Breast epithelium (tissue), 4 donors: ENCODE data around the gene RUNDC1. TPM values are rescaled to one million over a fixed set of nuclear protein-coding genes. Genes with fewer than 3 reads are reported as not detected.

Experiments
- DNase-seq, 2 donors: peaks; one replicate each; pipeline ENCODE4 v3.0.0-alpha.2; 2019; ENCODE audit warnings: low spot score in 2 of 2
- H3K27ac ChIP-seq, 2 donors: fragments of 200-600 bp; sonication (generic) in 1 of 2; one replicate each; pipeline ENCODE4 v1.5.1; 2016 to 2019; ENCODE audit warnings: mild to moderate bottlenecking in 1 of 2
- H3K27me3 ChIP-seq, 2 donors: fragments of 200-600 bp; sonication (generic) in 1 of 2; one replicate each; pipeline versions ENCODE4 v1.5.1 to v1.6.0; 2017 to 2019; ENCODE audit warnings: control low read depth in 1 of 2, mild to moderate bottlenecking in 1 of 2
- H3K36me3 ChIP-seq: fragments of 200-600 bp; one replicate; pipeline ENCODE4 v1.5.1; 2019
- H3K4me1 ChIP-seq, 2 donors: fragments of 200-600 bp; sonication (generic); one replicate each; pipeline ENCODE4 v1.5.1; 2016 to 2019; ENCODE audit warnings: control low read depth in 1 of 2
- H3K4me3 ChIP-seq, 3 donors: fragments of 200-600 bp; sonication (generic); 1 replicate in 2 of 3; 2 replicates in 1 of 3; pipeline ENCODE4 v1.5.1; 2016 to 2019; ENCODE audit warnings: mild to moderate bottlenecking in 3 of 3, moderate library complexity in 2 of 3
- H3K9me3 ChIP-seq, 2 donors: fragments of 200-600 bp; sonication (generic) in 1 of 2; one replicate each; pipeline ENCODE4 v1.5.1; 2016 to 2019; ENCODE audit warnings: control low read depth in 1 of 2
- CTCF ChIP-seq, 3 donors: fragments of 450-650 bp; IDR thresholded peaks; one replicate each; pipeline ENCODE4 v1.5.1; 2016 to 2017; ENCODE audit warnings: antibody characterized with exemption in 3 of 3, mild to moderate bottlenecking in 3 of 3, moderate library complexity in 3 of 3
- POLR2A ChIP-seq: fragments of 450-650 bp; IDR thresholded peaks from one replicate; pipeline ENCODE4 v1.6.1; 2016; ENCODE audit warnings: antibody characterized with exemption, mild to moderate bottlenecking, moderate library complexity
- POLR2AphosphoS5 ChIP-seq, 3 donors: sonication (generic); formaldehyde crosslinking; IDR thresholded peaks; one replicate each; pipeline ENCODE4 v1.6.1; 2017; ENCODE audit warnings: antibody characterized with exemption in 3 of 3
- intact Hi-C: fragments of 100-400 bp; cut with DNase I; formaldehyde crosslinking; loops from one replicate; pipeline ENCODE4 v1.15.1; 2023; ENCODE audit warnings: low total_unique reads
- total RNA-seq, 3 donors: library from RNA; depleted of rRNA; stranded (reverse); fragments of >200 nt; gene quantifications; one replicate each; pipeline ENCODE4 v1.1.0, GENCODE V29; 2016

Gene RUNDC1
- total RNA-seq, 3 donors from 2014 or later, result 8.6 to 25.8 (median 22.3) TPM

GRCh38 chr17:43034894-43035293 is 54.5 kb downstream of the RUNDC1 start:
- no peak overlapping the region for H3K4me3 ChIP-seq
- no peaks in the 10 kb centered on the region for H3K36me3 ChIP-seq
- H3K4me1 ChIP-seq, result no peaks in the 10 kb centered on the region
- no peak overlapping the region for H3K27ac ChIP-seq
- no peaks in the 10 kb centered on the region for H3K9me3 ChIP-seq
- no peaks in the 10 kb centered on the region for H3K27me3 ChIP-seq
- intact Hi-C loops, result loop anchor here (5.0 kb wide), 1 partner anchor 517 kb away; no protein-coding TSS in a partner anchor
- TF ChIP-seq POLR2AphosphoS5 (IDR thresholded peaks at IDR 0.05), result no peak
- no peak for TF ChIP-seq POLR2A
- no peak for TF ChIP-seq CTCF (IDR thresholded peaks at IDR 0.05)
- DNase-seq, result no peak

- intact Hi-C loops, result loop anchor here (5.0 kb wide), 1 partner anchor 513 kb away; no protein-coding TSS in a partner anchor
- Histone ChIP-seq H3K4me1 (no peaks in the 10 kb centered on the region), H3K27me3 (no peaks in the 10 kb centered on the region), H3K27ac (no peak overlapping the region), H3K4me3 (no peak overlapping the region), H3K36me3 (no peaks in the 10 kb centered on the region), H3K9me3 (no peaks in the 10 kb centered on the region)
- no peak for DNase-seq
- TF ChIP-seq POLR2A (no peak), POLR2AphosphoS5 (IDR thresholded peaks at IDR 0.05) (no peak), CTCF (IDR thresholded peaks at IDR 0.05) (no peak)
Observed at GRCh38 chr17:43039646-43040045, 59.3 kb downstream of the RUNDC1 start.

GRCh38 chr17:43040655-43041054 is 60.3 kb downstream of the RUNDC1 start:
- Histone ChIP-seq H3K27ac (no peak overlapping the region), H3K27me3 (no peaks in the 10 kb centered on the region), H3K4me3 (no peak overlapping the region), H3K9me3 (no peaks in the 10 kb centered on the region), H3K4me1 (no peaks in the 10 kb centered on the region), H3K36me3 (no peaks in the 10 kb centered on the region)
- intact Hi-C loops, result no loop called here
- no peak for DNase-seq
- TF ChIP-seq POLR2A, result no peak
- TF ChIP-seq POLR2AphosphoS5 (IDR thresholded peaks at IDR 0.05), result no peak
- TF ChIP-seq CTCF (IDR thresholded peaks at IDR 0.05), result no peak

GRCh38 chr17:43042025-43042628 is 61.8 kb downstream of the RUNDC1 start:
- Histone ChIP-seq H3K27me3 (no peaks in the 10 kb centered on the region), H3K4me1 (no peaks in the 10 kb centered on the region), H3K36me3 (no peaks in the 10 kb centered on the region), H3K4me3 (no peak overlapping the region), H3K9me3 (no peaks in the 10 kb centered on the region), H3K27ac (no peak overlapping the region)
- TF ChIP-seq POLR2A (no peak), CTCF (IDR thresholded peaks at IDR 0.05) (no peak), POLR2AphosphoS5 (IDR thresholded peaks at IDR 0.05) (no peak)
- intact Hi-C loops, result no loop called here
- no peak for DNase-seq

Other genes starting within 250 kb of the RUNDC1 start
- 10 to 100 TPM; 50.8 to 91.1 (median 70.1) TPM for gene EZH1, start 235.5 kb upstream of the RUNDC1 start, total RNA-seq
- 100 to 1,000 TPM in 1 of 3 donors, 10 to 100 TPM in 2; 17.9 to 245 (median 29.5) TPM for gene RAMP2, start 219.3 kb upstream of the RUNDC1 start, total RNA-seq
- gene VPS25, start 207.1 kb upstream of the RUNDC1 start, total RNA-seq, result 10 to 100 TPM; 53.4 to 70.4 (median 61.9) TPM
- gene WNK4, start 200.0 kb upstream of the RUNDC1 start, total RNA-seq, result 1 to 10 TPM in 1 of 3 donors, under 1 TPM in 2; 0.16 to 4.1 (median 0.66) TPM
- gene COA3, start 181.9 kb upstream of the RUNDC1 start, total RNA-seq, result 10 to 100 TPM; 52.6 to 74.1 (median 72.8) TPM
- under 1 TPM in 1 of 3 donors, not detected in 2; 0.59 TPM for gene CNTD1, start 181.7 kb upstream of the RUNDC1 start, total RNA-seq
- 100 to 1,000 TPM in 1 of 3 donors, 10 to 100 TPM in 2; 88.5 to 139 (median 89.0) TPM for gene BECN1, start 156.3 kb upstream of the RUNDC1 start, total RNA-seq
- gene PSME3, start 147.2 kb upstream of the RUNDC1 start, total RNA-seq, result 10 to 100 TPM; 59.3 to 74.7 (median 73.9) TPM
- 10 to 100 TPM in 1 of 3 donors, 1 to 10 TPM in 2; 1.8 to 11.8 (median 2.3) TPM for gene AOC2, start 136.0 kb upstream of the RUNDC1 start, total RNA-seq
- gene AOC3, start 129.4 kb upstream of the RUNDC1 start, total RNA-seq, result 100 to 1,000 TPM in 1 of 3 donors, 10 to 100 TPM in 2; 16.2 to 247 (median 25.6) TPM
- gene G6PC1, start 79.8 kb upstream of the RUNDC1 start, total RNA-seq, result not detected
- 10 to 100 TPM; 25.3 to 34.7 (median 26.5) TPM for gene AARSD1, start 16.1 kb upstream of the RUNDC1 start, total RNA-seq
- under 1 TPM in 2 of 3 donors, not detected in 1; 0.44 to 0.66 TPM for gene PTGES3L, start 485 bp upstream of the RUNDC1 start, total RNA-seq
- 1,000 to 10,000 TPM; 1,150 to 3,519 (median 1,958) TPM for gene RPL27, start 17.9 kb downstream of the RUNDC1 start, total RNA-seq
- gene IFI35, start 26.2 kb downstream of the RUNDC1 start, total RNA-seq, result 10 to 100 TPM; 16.2 to 42.3 (median 31.0) TPM
- gene VAT1, start 41.8 kb downstream of the RUNDC1 start, total RNA-seq, result 100 to 1,000 TPM; 125 to 402 (median 173) TPM
- 1 to 10 TPM in 2 of 3 donors, under 1 TPM in 1; 0.16 to 2.0 (median 1.3) TPM for gene RND2, start 44.7 kb downstream of the RUNDC1 start, total RNA-seq
- 1 to 10 TPM; 5.2 to 8.9 (median 7.4) TPM for gene BRCA1, start 144.8 kb downstream of the RUNDC1 start, total RNA-seq
- 100 to 1,000 TPM in 1 of 3 donors, 10 to 100 TPM in 2; 90.1 to 131 (median 92.1) TPM for gene NBR1, start 190.6 kb downstream of the RUNDC1 start, total RNA-seq
- gene TMEM106A, start 231.3 kb downstream of the RUNDC1 start, total RNA-seq, result 1 to 10 TPM; 5.9 to 9.1 (median 7.9) TPM
- not detected for gene CCDC200, start 248.1 kb downstream of the RUNDC1 start, total RNA-seq